Islet precursor cell (in vitro differentiated cells): ENCODE data around the gene TIMP2.
"Not testable (repeated sequence)": the region's sequence is repeated elsewhere in the genome, so short reads cannot be mapped to it uniquely, and the experiment has no call there.

Experiments
- DNase-seq: peaks from one replicate; pipeline ENCODE4 v3.0.0-alpha.2; 2018

Gene TIMP2

GRCh38 chr17:78885956-78886355 lies 39.2 kb downstream of the TIMP2 start:
- DNase-seq = peak; percentile 52

- peak; percentile 56 for DNase-seq
Measured at GRCh38 chr17:78884876-78885667, 40.1 kb downstream of the TIMP2 start.

- DNase-seq = no peak
Measured at GRCh38 chr17:78884148-78884825, 40.9 kb downstream of the TIMP2 start.

- peak; percentile 100 for DNase-seq
Measured at GRCh38 chr17:78883533-78884131, 41.6 kb downstream of the TIMP2 start.

- DNase-seq = peak; percentile 96
Measured at GRCh38 chr17:78883089-78883532, 42.1 kb downstream of the TIMP2 start.

GRCh38 chr17:78882540-78883088 lies 42.6 kb downstream of the TIMP2 start:
- DNase-seq = no peak

- no peak for DNase-seq
Measured at GRCh38 chr17:78879635-78880186, 45.5 kb downstream of the TIMP2 start.

- DNase-seq = no peak
Measured at GRCh38 chr17:78878871-78879527, 46.2 kb downstream of the TIMP2 start.

- DNase-seq = no peak
Measured at GRCh38 chr17:78878261-78878660, 46.9 kb downstream of the TIMP2 start.

- not testable (repeated sequence) for DNase-seq
Measured at GRCh38 chr17:78876954-78877517, 48.2 kb downstream of the TIMP2 start.

GRCh38 chr17:78876094-78876597 lies 49.0 kb downstream of the TIMP2 start:
- peak; percentile 53 for DNase-seq

GRCh38 chr17:78875363-78876093 lies 49.7 kb downstream of the TIMP2 start:
- DNase-seq = peak; percentile 90

- no peak for DNase-seq
Measured at GRCh38 chr17:78873519-78874340, 51.5 kb downstream of the TIMP2 start.

GRCh38 chr17:78872486-78872885 lies 52.7 kb downstream of the TIMP2 start:
- DNase-seq = no peak

- no peak for DNase-seq
Measured at GRCh38 chr17:78870621-78871020, 54.6 kb downstream of the TIMP2 start.

GRCh38 chr17:78868391-78868790 lies 56.8 kb downstream of the TIMP2 start:
- no peak for DNase-seq

GRCh38 chr17:78867046-78867445 lies 58.1 kb downstream of the TIMP2 start:
- not testable (repeated sequence) for DNase-seq

GRCh38 chr17:78865682-78866390 lies 59.4 kb downstream of the TIMP2 start:
- DNase-seq = peak; percentile 96

GRCh38 chr17:78864117-78864516 lies 61.1 kb downstream of the TIMP2 start:
- no peak for DNase-seq
